Heart right ventricle (tissue), 16 donors: ENCODE results near the gene UPK3BL1. TPM values are rescaled to one million over a fixed set of nuclear protein-coding genes. Genes with fewer than 3 reads are reported as not detected.
A peak's percentile ranks its signal among the peaks of the same experiment; 100 is the strongest.
"Not testable (repeated sequence)": the region's sequence is repeated elsewhere in the genome, so short reads cannot be mapped to it uniquely, and the experiment has no call there.

Experiments
- ATAC-seq, 8 donors: fragments of 200-7000 bp; cut with Tn5 transposase; one replicate each; pipeline ENCODE4 v1.9.1; 2020; ENCODE audit warnings: mild to moderate bottlenecking in 8 of 8, moderate library complexity in 8 of 8, moderate number of reproducible peaks in 1 of 8
- DNase-seq, 2 donors: peaks; one replicate each; pipeline ENCODE4 v3.0.0-alpha.2; 2020
- H3K27ac ChIP-seq, 10 donors: fragments of 200-600 bp; sonication (generic) in 2 of 10; one replicate each; pipeline versions ENCODE4 v1.5.0 to v1.8.0; 2020 to 2022; ENCODE audit warnings: mild to moderate bottlenecking in 3 of 10
- H3K27me3 ChIP-seq, 7 donors: fragments of 200-600 bp; one replicate each; pipeline ENCODE4 v1.8.0; 2021 to 2022; ENCODE audit warnings: mild to moderate bottlenecking in 2 of 7
- H3K36me3 ChIP-seq, 9 donors: fragments of 200-600 bp; sonication (generic) in 1 of 9; one replicate each; pipeline versions ENCODE4 v1.5.0 to v1.8.0; 2020 to 2022; ENCODE audit warnings: mild to moderate bottlenecking in 2 of 9
- H3K4me1 ChIP-seq, 9 donors: fragments of 200-600 bp; sonication (generic) in 1 of 9; one replicate each; pipeline versions ENCODE4 v1.5.0 to v1.8.0; 2020 to 2022; ENCODE audit warnings: mild to moderate bottlenecking in 4 of 9
- H3K4me3 ChIP-seq, 10 donors: fragments of 200-600 bp; sonication (generic) in 2 of 10; one replicate each; pipeline versions ENCODE4 v1.5.0 to v1.8.0; 2020 to 2022; ENCODE audit warnings: mild to moderate bottlenecking in 7 of 10, moderate library complexity in 2 of 10
- H3K9me3 ChIP-seq, 11 donors: fragments of 200-600 bp in 10 of 11; sonication (generic) in 2 of 11; one replicate each; pipeline versions ENCODE4 v1.5.0 to v1.8.0; 2013 to 2022; ENCODE audit warnings: mild to moderate bottlenecking in 2 of 11, control low read depth in 1 of 11, moderate library complexity in 1 of 11
- WGBS, 2 donors: extraction: QIAGEN DNeasy Blood & Tissue Kit; methylation state at CpG; one replicate each; pipeline ENCODE4 v1.1.7; 2013; ENCODE audit warnings: inconsistent platforms in 1 of 2; 5-methylcytosine and 5-hydroxymethylcytosine counted together
- intact Hi-C, 10 donors: fragments of 100-400 bp; cut with DNase I; formaldehyde crosslinking; loops; one replicate each; pipeline versions ENCODE4 v1.11.1 to v1.14.2; 2022
- polyA plus RNA-seq, 2 donors: library from polyadenylated mRNA; stranded (reverse); fragments of 200-250 nt; gene quantifications; one replicate each; pipeline ENCODE4 v1.2.3, GENCODE V29; 2013
- total RNA-seq, 10 donors: library from RNA; stranded (reverse); fragmentation: NEBNext Ultra II Directional in 3 of 10; extraction: Animal tissue kit (Norgen Biotek cat#: 25700) in 3 of 10; gene quantifications; one replicate each; pipeline versions ENCODE4 v1.2.1 to v1.2.4, GENCODE V29; 2021 to 2023
- donor health status: Arrhythmogenic right ventricular cardiomyopathy.
- donor health status: ischemic (EF 13 %, LVEDD 7.1; RV severe dilation, severe dysfunction).
- donor health status: healthy with polysubstance abuse.
- donor health status: DM: no; HTN: yes; CAD: no.
- donor health status: DM: no; HTN: no; CAD: no.
- donor health status: ischemic (EF 25% LVEDD 6.9; RV normal size, moderate dysfunction).
- donor health status: ischemic (EF 25% LVEDD 5.7; RV mildly dilated, moderate dysfunction).
- donor health status: healthy.
- donor health status: DM: yes; HTN: yes; CAD: no.
- donor health status: Ischemic cardiomyopathy.
- donor health status: ischemic (EF 35%, LVEDD 5.7; RV mildly dilated, moderate dysfunction).
- donor health status: nonischemic (EF 11% LVEDD 7.7; RV severe dilation, severe dysfunction).
- donor health status: DM: yes; HTN: yes; CAD: no.
- donor health status: PGD.
- donor health status: ischemic (EF 29% LVEDD 5.4; RV normal size, mild dysfunction).
- donor health status: nonischemic (EF 23%, LVEDD 6.1; RV moderate dilation, normal function).

UPK3BL1 gene
- total and polyA plus RNA-seq, 12 donors: 2.0 to 82.8 (median 10.7) TPM

DNA sequence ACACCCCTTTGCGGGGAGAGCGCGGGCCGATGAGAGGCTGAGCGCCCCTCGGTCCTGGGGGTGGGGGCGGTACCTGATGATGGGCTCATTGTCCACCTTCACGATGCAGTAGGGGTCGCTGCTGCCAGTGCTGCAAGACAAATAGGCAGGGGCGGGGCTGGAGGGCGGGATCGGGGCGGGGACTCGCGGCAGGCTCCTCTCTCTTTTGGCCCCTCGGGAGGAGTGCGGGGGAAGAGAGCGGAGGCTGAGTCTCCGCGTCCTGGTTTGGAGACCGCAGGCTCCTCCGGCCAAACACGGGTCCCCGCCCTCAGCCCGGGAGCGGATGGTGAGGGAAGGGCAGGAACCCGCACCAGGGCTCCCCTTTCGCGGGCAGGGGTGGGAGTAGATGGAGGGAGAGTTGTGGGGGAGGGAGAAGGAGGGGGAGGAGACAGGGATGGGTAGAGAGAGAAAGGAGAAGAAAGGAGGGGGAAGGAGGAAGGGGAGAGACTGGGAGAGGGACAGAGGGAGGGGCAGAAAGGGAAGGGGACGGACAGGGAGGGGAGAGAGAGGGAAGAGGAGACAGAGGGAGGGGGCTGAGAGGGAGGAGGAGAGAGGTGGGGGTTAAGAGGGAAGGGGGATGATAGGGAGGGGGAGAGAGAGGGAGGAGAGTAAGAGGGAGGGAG lies 31.4 kb downstream of the UPK3BL1 start:
- H3K27ac ChIP-seq, H3K4me1 ChIP-seq, intact Hi-C loops, H3K9me3 ChIP-seq, H3K27me3 ChIP-seq, H3K36me3 ChIP-seq, H3K4me3 ChIP-seq, DNase-seq: not testable (repeated sequence)
- peak; percentile 65 to 86 (median 80) for ATAC-seq
- WGBS, 2 donors: no CpG with 5 or more reads among the region's 30 CpGs

DNA sequence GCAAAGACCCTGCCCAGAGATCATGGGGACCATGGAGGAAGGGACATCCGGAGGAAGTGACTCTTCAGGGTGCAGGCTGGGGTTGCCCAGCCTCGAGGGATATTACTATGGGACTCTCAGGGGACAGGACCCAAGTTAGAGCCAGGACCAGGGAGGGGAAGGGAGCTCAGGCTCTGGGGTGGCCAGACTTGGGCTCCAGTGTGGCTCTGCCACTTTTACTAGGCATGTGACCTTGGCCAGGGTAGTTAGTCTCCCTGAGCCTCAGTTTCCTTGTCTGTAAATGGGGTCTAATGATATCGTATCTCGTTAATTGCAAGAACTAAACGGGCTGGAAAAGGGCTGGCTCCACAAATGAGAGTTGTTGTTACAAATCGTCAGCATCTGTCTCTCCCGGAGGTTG lies 32.1 kb downstream of the UPK3BL1 start:
- no CpG with 5 or more reads among the region's 7 CpGs for WGBS, 2 donors
- H3K27me3 ChIP-seq, H3K4me3 ChIP-seq, H3K36me3 ChIP-seq, H3K27ac ChIP-seq, DNase-seq, intact Hi-C loops, H3K9me3 ChIP-seq: not testable (repeated sequence)
- peaks cover 0 to 12% (median 0%) of the 10 kb centered on the region in 9 donors for H3K4me1 ChIP-seq
- peak in 1 of 8 donors; percentile 1 for ATAC-seq

DNA sequence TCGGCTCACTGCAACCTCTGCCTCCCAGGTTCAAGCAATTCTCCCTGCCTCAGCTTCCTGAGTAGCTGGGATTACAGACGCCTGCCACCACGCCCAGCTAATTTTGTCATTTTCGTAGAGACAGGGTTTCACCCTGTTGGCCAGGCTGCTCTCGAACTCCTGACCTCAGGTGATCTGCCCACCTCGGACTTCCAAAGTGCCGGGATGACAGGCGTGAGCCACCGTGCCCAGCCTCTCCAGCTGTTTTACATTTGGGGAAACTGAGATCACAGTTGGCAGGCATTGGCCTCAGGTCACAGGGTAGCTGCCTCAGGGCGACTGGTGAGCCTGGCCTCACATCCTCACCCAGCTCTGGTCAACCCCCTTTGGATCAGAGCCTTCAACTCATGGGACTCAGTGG lies 32.9 kb downstream of the UPK3BL1 start:
- H3K27me3 ChIP-seq, H3K27ac ChIP-seq, DNase-seq, H3K36me3 ChIP-seq, H3K9me3 ChIP-seq, ATAC-seq, H3K4me3 ChIP-seq, intact Hi-C loops: not testable (repeated sequence)
- 83% methylated on average over 5 of the region's 10 CpGs; no CpG with 5 or more reads in 1 of the 2 donors for WGBS, 2 donors
- H3K4me1 ChIP-seq: peaks cover 0 to 12% (median 0%) of the 10 kb centered on the region in 9 donors

DNA sequence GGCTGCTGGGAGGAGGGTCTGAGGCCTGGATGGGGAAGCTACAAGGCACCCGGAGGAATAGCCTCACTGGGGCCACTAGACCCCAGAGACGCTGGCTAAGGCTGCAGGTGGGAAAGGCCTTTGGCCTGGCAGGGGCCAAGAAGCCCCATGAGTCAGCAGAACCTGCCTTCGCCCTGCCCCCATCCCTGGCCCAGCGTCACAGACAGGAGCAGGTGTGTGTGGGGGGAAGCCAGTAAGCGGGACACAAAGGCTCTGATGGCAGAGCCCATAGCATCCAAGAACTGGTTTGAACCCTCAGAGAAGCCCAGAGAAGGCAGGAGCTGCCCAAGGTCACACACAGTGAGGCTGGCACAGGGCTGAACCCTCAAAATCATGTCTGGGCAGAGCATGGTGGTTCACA lies 35.7 kb downstream of the UPK3BL1 start:
- ATAC-seq: not testable (repeated sequence)
- no CpG with 5 or more reads among the region's 5 CpGs for WGBS, 2 donors

DNA sequence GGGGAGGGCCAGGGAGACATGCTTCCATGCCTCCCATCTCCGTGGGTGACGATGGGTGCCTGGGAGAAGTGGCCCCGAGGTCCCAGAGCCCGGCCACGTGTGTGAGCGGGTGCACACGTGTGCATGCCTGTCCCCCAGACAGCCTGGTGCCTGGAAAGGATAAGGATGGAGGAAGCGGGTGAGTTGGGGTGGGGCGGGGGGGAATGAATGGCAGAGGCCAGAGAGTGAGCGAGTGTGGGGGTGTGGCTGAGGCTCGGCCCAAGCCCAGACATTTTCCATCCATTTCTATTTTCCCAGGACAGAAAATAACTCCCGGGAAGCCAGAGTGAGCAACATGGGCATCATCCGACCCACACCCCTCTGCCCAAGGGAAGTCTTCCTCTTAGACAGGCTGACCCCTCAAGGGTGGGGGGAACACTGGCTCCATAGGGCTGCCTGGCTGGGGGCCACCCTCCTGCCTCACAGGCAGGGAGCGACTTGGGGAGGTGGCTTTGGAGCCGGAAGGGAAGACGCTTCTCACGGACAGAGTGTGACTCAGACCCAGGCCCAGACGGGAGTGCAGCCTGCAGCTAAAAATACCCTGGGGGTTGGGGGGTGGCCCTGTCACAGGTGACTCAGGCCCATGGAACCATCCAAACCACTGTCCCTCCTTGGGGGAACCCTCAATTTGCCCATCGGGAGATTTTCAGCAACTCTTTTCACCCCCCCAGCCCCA lies 38.0 kb downstream of the UPK3BL1 start:
- intact Hi-C loops, H3K27me3 ChIP-seq, DNase-seq, H3K4me1 ChIP-seq, H3K9me3 ChIP-seq, H3K27ac ChIP-seq, H3K36me3 ChIP-seq, H3K4me3 ChIP-seq: not testable (repeated sequence)
- peak in 7 of 8 donors; percentile 14 to 70 (median 55) for ATAC-seq
- 27 to 38% methylated on average over 5 of the region's 19 CpGs for WGBS, 2 donors

More for the DNA sequence above, 35.7 kb downstream of the UPK3BL1 start:
- intact Hi-C loops, H3K9me3 ChIP-seq, H3K4me3 ChIP-seq, H3K27me3 ChIP-seq, H3K4me1 ChIP-seq, H3K36me3 ChIP-seq, DNase-seq, H3K27ac ChIP-seq: not testable (repeated sequence)

DNA sequence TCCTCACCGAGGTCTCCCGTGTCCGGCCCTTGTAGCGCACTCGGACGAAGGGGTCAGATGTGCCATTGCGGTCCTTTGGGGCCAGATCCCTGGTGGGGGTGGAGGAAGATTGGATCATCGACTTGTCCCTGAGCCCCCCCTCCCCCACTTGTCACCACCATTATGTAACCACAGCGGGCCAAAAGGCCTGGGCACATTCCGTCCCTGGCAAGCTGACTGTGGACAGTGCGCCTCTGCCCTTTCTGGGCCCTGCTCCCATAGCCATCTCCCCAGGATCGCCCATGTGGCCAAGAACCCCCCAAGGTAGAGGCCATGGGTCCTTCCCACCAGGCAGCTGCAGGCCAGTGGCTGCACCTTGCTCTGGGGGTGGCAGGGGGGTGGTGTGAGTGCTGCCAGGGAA lies 40.3 kb downstream of the UPK3BL1 start:
- H3K4me3 ChIP-seq, DNase-seq, H3K4me1 ChIP-seq, intact Hi-C loops, H3K36me3 ChIP-seq, H3K27ac ChIP-seq, H3K27me3 ChIP-seq, H3K9me3 ChIP-seq: not testable (repeated sequence)
- ATAC-seq: peak in 1 of 8 donors; percentile 8
- no CpG with 5 or more reads among the region's 12 CpGs for WGBS, 2 donors

DNA sequence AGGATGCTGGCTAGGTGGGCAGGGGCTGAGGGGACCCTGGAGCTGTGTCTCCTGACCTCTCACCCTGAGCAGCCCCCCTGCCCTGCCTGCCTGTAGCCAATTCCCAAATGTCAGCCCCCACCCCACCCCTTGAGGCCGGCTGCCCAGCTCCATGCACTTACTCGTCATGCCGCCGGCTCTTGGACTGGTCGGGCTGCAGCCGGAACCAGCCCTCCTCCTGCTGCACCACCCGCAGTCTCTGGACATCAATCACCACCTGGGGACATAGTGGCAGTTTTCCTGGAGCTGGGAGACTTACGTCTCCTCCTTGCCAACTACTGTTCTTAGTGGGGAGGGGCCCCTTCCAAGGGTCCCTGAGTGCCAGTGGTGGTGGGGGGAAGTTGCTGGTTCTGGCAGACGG lies 42.9 kb downstream of the UPK3BL1 start:
- H3K36me3 ChIP-seq, H3K9me3 ChIP-seq, intact Hi-C loops, H3K4me3 ChIP-seq, H3K27ac ChIP-seq, H3K27me3 ChIP-seq, H3K4me1 ChIP-seq, DNase-seq: not testable (repeated sequence)
- ATAC-seq: peak in 1 of 8 donors; percentile 9
- no CpG with 5 or more reads among the region's 9 CpGs for WGBS, 2 donors

DNA sequence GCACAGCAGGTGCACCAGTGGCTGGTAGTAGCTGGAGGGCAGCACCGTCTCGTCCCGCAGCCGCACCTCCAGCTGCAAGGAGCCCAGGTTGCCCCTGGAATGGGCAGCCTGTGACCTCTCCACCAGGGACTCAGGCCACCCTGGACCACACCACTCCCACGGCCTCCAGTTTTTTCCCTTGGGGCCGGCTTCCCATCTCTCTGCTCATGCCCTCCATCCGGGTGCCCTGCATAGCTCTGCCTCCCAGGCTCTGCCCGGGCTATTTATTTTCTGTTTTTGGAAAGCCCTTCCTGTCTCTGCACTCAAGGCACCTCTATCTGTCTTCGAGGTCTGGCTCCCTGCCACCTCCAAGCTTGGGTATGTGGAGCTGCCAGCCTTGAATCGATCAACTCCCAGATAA lies 46.6 kb downstream of the UPK3BL1 start:
- WGBS, 2 donors: 75 to 76% methylated on average over 2 to 4 of the region's 10 CpGs
- ATAC-seq, H3K27ac ChIP-seq, H3K27me3 ChIP-seq, DNase-seq, H3K4me3 ChIP-seq, H3K36me3 ChIP-seq, H3K9me3 ChIP-seq, H3K4me1 ChIP-seq, intact Hi-C loops: not testable (repeated sequence)

DNA sequence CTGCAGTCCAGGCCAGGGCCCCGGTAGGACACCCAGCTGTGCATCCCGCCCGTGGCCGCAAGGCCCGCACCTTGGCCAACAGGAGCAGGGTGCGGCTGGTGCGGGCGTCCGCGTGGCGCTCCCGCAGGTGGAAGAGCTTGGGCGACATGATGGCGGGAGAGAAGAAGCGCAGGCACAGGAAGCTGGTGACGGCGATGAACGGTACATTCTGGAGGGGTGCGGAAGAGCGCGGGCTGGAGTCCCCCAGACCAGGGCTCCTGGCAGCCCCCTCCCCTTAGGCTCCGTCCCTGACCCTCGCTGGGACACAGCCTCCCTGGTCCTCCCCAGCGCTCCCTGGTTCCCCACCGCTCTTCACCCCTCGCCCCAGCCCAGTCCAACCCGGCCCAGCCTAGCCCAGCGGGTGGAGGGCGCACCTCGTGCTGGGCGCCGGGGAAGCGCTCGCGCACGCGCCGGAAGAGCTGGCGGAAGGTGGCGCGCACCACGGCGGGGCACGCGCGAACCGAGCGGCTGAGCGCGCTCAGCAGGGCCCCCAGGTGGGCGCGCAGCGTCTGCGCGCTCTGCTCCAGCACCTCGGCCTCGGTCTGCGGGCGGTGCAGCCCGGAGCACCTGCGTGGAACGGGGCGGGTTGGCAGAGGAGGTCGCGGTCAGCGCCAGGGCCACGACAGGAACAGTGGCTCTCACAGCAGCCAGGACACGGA lies 48.8 kb downstream of the UPK3BL1 start:
- peak; percentile 32 to 49 (median 37) for ATAC-seq
- DNase-seq, H3K36me3 ChIP-seq, H3K27me3 ChIP-seq, intact Hi-C loops, H3K9me3 ChIP-seq, H3K4me1 ChIP-seq, H3K4me3 ChIP-seq, H3K27ac ChIP-seq: not testable (repeated sequence)
- WGBS, 2 donors: no CpG with 5 or more reads among the region's 68 CpGs

DNA sequence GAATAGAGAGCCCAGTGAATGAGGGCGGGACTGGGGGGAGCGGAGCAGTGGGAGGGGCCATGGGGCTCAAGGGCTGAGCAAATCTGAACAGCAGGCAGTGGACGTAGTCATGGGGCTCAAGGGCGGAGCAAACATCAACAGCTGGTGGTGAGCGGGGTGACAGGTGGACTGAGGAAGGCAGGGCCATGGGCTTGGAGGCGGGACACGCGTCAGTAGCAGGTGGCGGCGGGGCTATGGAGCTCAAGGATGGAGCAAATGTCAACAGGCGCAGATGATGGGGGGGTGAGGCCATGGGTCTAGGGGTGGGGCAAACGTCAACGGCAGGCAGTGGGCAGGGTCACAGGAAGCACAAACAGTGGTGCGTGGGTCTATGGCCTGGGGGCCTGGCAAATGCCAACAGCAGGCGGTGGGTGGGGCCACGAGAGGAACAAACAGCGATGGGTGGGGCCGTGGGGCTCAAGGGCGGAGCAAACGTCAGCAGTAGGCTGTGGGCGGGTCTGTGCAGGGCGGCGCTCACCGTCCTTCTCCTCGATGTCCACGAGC lies 50.0 kb downstream of the UPK3BL1 start:
- H3K4me3 ChIP-seq, H3K27me3 ChIP-seq, intact Hi-C loops, H3K4me1 ChIP-seq, H3K36me3 ChIP-seq, H3K9me3 ChIP-seq, H3K27ac ChIP-seq: not testable (repeated sequence)
- 15 to 31% methylated on average over 6 of the region's 26 CpGs for WGBS, 2 donors
- ATAC-seq (peak; percentile 81 to 89 (median 84)), DNase-seq (peak; percentile 29 to 35)

DNA sequence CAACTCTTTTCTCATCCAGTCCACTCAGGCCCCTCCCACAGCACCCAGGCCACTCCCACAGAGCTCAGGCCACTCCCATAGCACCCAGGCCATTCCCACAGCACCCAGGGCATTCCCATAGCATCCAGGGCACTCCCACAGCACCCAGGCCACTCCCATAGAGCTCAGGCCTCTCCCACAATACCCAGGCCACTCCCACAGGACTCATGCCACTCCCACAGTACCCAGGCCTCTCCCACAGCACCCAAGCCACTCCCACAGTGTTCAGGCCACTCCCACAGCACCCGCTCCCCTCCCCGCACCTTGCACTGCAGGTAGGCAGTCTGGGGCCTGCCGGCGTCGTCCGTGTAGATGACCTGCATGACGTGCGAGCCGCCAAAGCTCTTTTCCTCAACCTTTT lies 52.7 kb downstream of the UPK3BL1 start:
- H3K27ac ChIP-seq, H3K4me1 ChIP-seq, DNase-seq, H3K27me3 ChIP-seq, H3K9me3 ChIP-seq, intact Hi-C loops, H3K36me3 ChIP-seq, H3K4me3 ChIP-seq: not testable (repeated sequence)
- ATAC-seq: peak in 4 of 8 donors; percentile 8 to 54 (median 24)
- WGBS, 2 donors: no CpG with 5 or more reads among the region's 9 CpGs
